ENCODE results near the gene PRKCA. TPM values are rescaled to one million over a fixed set of nuclear protein-coding genes. Genes with fewer than 3 reads are reported as not detected.

Gene PRKCA
- total RNA-seq, 2 donors from 2014 or later = 8.3 to 26.5 TPM

- H3K4me1 ChIP-seq (replicated peaks) = peaks cover 4% of the 10 kb centered on the region
- WGBS = 0% methylated on average over 1 of the region's 1 CpG
- H3K9me3 ChIP-seq = no peaks in the 10 kb centered on the region
- no peak for TF ChIP-seq POLR2AphosphoS5 (IDR thresholded peaks at IDR 0.05)
- no peak for TF ChIP-seq POLR2A (IDR thresholded peaks at IDR 0.05)
- TF ChIP-seq CTCF (IDR thresholded peaks at IDR 0.05) = no peak
- DNase-seq (ENCODE audit: low spot score) = no peak
- H3K36me3 ChIP-seq = no peaks in the 10 kb centered on the region
- no peaks in the 10 kb centered on the region for H3K27me3 ChIP-seq (replicated peaks; ENCODE audit: insufficient read depth)
- intact Hi-C loops (cut with DNase I) = no loop called here
- no peak overlapping the region for H3K27ac ChIP-seq
- H3K4me3 ChIP-seq = no peak overlapping the region
Measured at GRCh38 chr17:66400698-66401097, 98.3 kb downstream of the PRKCA start.

GRCh38 chr17:66401364-66401763, 99.0 kb downstream of the PRKCA start:
- no peak overlapping the region for H3K27ac ChIP-seq
- intact Hi-C loops (cut with DNase I) = no loop called here
- over 99% methylated on average over 4 of the region's 4 CpGs for WGBS
- no peaks in the 10 kb centered on the region for H3K9me3 ChIP-seq
- peaks cover 4% of the 10 kb centered on the region for H3K4me1 ChIP-seq (replicated peaks)
- H3K4me3 ChIP-seq = no peak overlapping the region
- H3K27me3 ChIP-seq (replicated peaks; ENCODE audit: insufficient read depth) = no peaks in the 10 kb centered on the region
- no peak for DNase-seq (ENCODE audit: low spot score)
- no peaks in the 10 kb centered on the region for H3K36me3 ChIP-seq
- TF ChIP-seq POLR2AphosphoS5 (IDR thresholded peaks at IDR 0.05) = no peak
- no peak for TF ChIP-seq CTCF (IDR thresholded peaks at IDR 0.05)
- no peak for TF ChIP-seq POLR2A (IDR thresholded peaks at IDR 0.05)

- DNase-seq (ENCODE audit: low spot score) = no peak
- H3K9me3 ChIP-seq = no peaks in the 10 kb centered on the region
- WGBS = 29% methylated on average over 8 of the region's 8 CpGs
Measured at GRCh38 chr17:66403846-66404556, 101.6 kb downstream of the PRKCA start.

GRCh38 chr17:66405836-66406677, 103.6 kb downstream of the PRKCA start:
- Histone ChIP-seq H3K4me1 (replicated peaks) (peaks cover 4% of the 10 kb centered on the region), H3K27me3 (replicated peaks; ENCODE audit: insufficient read depth) (no peaks in the 10 kb centered on the region), H3K9me3 (no peaks in the 10 kb centered on the region), H3K36me3 (no peaks in the 10 kb centered on the region), H3K27ac (no peak overlapping the region), H3K4me3 (no peak overlapping the region)
- no peak for DNase-seq (ENCODE audit: low spot score)
- no peak for TF ChIP-seq CTCF (IDR thresholded peaks at IDR 0.05)
- TF ChIP-seq POLR2A (IDR thresholded peaks at IDR 0.05) = no peak
- TF ChIP-seq POLR2AphosphoS5 (IDR thresholded peaks at IDR 0.05) = no peak
- 31% methylated on average over 6 of the region's 6 CpGs for WGBS
- intact Hi-C loops (cut with DNase I) = no loop called here

More at GRCh38 chr17:66403846-66404556, 101.6 kb downstream of the PRKCA start:
- intact Hi-C loops (cut with DNase I) = no loop called here
- no peak for TF ChIP-seq CTCF (IDR thresholded peaks at IDR 0.05)
- TF ChIP-seq POLR2A (IDR thresholded peaks at IDR 0.05) = no peak
- TF ChIP-seq POLR2AphosphoS5 (IDR thresholded peaks at IDR 0.05) = no peak
- no peak overlapping the region for H3K27ac ChIP-seq
- peaks cover 4% of the 10 kb centered on the region for H3K4me1 ChIP-seq (replicated peaks)
- H3K4me3 ChIP-seq = no peak overlapping the region
- no peaks in the 10 kb centered on the region for H3K27me3 ChIP-seq (replicated peaks; ENCODE audit: insufficient read depth)
- no peaks in the 10 kb centered on the region for H3K36me3 ChIP-seq

All from prostate gland (tissue), 2 donors.